GM12892 (cell line): ENCODE measurements around the gene TAF1A.

Experiments
- POLR2AphosphoS5 ChIP-seq: IDR thresholded peaks from 2 replicates; pipeline ENCODE4 v1.6.1; 2011; ENCODE audit warnings: low read depth, low read length, control low read depth
- TAF1 ChIP-seq: IDR thresholded peaks from 2 replicates; pipeline ENCODE4 v1.6.1; 2011; ENCODE audit warnings: low read depth, mild to moderate bottlenecking, control low read depth, low read length, borderline replicate concordance

DNA sequence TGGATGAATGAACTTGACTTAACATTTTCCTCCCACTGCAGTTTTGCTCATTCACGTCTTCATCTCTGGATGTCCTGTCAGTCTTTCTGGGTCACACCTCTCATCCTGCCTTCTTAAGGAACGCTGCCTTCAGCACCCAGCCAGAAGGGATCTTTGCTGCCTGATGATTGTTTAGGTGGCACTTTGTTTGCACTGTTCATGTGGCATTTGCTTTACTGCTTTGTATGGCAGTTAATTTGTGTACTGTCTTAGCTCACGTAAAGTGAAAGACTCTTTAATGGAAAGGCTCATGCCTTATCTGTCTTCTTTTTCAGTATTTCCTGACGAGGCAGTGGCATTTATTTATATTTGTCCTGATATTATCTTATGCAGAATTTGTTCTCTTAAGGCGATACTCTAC is 33.0 kb upstream of the TAF1A start:
- TF ChIP-seq TAF1, result no peak
- TF ChIP-seq POLR2AphosphoS5, result no peak
